NB4 (cell line): ENCODE measurements around the gene C1orf94.

Experiments used
- MYC ChIP-seq: IDR thresholded peaks from 2 replicates; pipeline ENCODE4 v1.6.1; 2011; ENCODE audit warnings: low read depth, low read length
- POLR2A ChIP-seq: IDR thresholded peaks from 2 replicates; pipeline ENCODE4 v1.6.1; 2011; ENCODE audit warnings: mild to moderate bottlenecking; ENCODE audit not compliant: insufficient read length; ENCODE audit errors: extremely low read depth
- TF ChIP-seq, protein P1 (sequence below): IDR thresholded peaks from one replicate; pipeline ENCODE4 v1.5.1; 2012; ENCODE audit warnings: low read depth, low read length

DNA sequence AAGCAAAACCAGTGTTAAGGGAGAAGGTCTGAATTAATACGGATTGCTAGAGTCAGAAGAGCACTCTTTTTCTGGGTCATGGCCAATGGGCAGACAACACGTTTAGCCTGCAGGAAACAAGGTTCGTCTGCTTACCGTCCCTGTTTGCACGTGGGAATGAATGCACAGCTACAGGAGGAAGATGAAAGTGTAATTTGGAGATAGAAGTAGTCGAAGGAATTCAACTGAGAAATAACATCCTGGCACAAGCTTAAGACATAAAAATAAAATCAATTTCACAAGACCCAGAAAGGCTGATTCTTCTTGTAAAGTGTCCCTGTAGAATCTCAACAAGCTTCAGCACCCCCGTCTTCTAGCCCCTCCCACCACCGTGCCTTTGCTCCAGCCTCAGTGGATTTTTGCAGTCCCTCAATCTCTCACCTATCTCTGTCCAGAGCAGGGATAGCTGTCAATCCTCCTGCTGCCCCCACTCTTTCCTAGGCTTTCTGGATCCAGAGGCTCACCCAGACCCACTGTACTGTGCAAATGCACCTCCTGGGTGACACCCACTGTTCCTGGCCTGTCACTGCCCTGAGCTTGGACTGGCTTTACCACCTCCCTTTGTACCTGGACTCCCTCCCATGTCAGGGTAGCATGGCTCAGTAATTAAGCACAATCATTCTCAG lies 60.6 kb downstream of the C1orf94 start:
- TF ChIP-seq, protein P1, sequence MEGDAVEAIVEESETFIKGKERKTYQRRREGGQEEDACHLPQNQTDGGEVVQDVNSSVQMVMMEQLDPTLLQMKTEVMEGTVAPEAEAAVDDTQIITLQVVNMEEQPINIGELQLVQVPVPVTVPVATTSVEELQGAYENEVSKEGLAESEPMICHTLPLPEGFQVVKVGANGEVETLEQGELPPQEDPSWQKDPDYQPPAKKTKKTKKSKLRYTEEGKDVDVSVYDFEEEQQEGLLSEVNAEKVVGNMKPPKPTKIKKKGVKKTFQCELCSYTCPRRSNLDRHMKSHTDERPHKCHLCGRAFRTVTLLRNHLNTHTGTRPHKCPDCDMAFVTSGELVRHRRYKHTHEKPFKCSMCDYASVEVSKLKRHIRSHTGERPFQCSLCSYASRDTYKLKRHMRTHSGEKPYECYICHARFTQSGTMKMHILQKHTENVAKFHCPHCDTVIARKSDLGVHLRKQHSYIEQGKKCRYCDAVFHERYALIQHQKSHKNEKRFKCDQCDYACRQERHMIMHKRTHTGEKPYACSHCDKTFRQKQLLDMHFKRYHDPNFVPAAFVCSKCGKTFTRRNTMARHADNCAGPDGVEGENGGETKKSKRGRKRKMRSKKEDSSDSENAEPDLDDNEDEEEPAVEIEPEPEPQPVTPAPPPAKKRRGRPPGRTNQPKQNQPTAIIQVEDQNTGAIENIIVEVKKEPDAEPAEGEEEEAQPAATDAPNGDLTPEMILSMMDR, result no peak
- no peak for TF ChIP-seq MYC
- no peak for TF ChIP-seq POLR2A
